Colonic mucosa (tissue), 4 donors: ENCODE results near the gene SPEG. TPM values are rescaled to one million over a fixed set of nuclear protein-coding genes. Genes with fewer than 3 reads are reported as not detected.

Experiments used
- DNase-seq: peaks from one replicate; pipeline ENCODE4 v3.0.0-alpha.2; 2020
- H3K27ac ChIP-seq: fragments of 200-600 bp; one replicate; pipeline ENCODE4 v1.8.0; 2021
- H3K27me3 ChIP-seq: fragments of 200-600 bp; one replicate; pipeline ENCODE4 v1.8.0; 2021
- H3K36me3 ChIP-seq: fragments of 200-600 bp; one replicate; pipeline ENCODE4 v1.8.0; 2021
- H3K4me1 ChIP-seq: fragments of 200-600 bp; one replicate; pipeline ENCODE4 v1.8.0; 2021; ENCODE audit warnings: mild to moderate bottlenecking
- H3K4me3 ChIP-seq: fragments of 200-600 bp; one replicate; pipeline ENCODE4 v1.8.0; 2021
- H3K9ac ChIP-seq, 2 donors: one replicate each; pipeline ENCODE4 v1.7.0; 2013; ENCODE audit warnings: control low read depth in 2 of 2, low read depth in 2 of 2, low read length in 2 of 2
- H3K9me3 ChIP-seq: fragments of 200-600 bp; one replicate; pipeline ENCODE4 v1.8.0; 2021
- CTCF ChIP-seq: fragments of 200-600 bp; IDR thresholded peaks from one replicate; pipeline ENCODE4 v1.8.0; 2022; ENCODE audit warnings: antibody characterized with exemption, mild to moderate bottlenecking
- intact Hi-C: fragments of 100-400 bp; cut with DNase I; formaldehyde crosslinking; loops from one replicate; pipeline ENCODE4 v1.14.1; 2022
- total RNA-seq, 2 donors: library from RNA; stranded (reverse); fragmentation: NEBNext Ultra II Directional in 1 of 2; extraction: Animal tissue kit (Norgen Biotek cat#: 25700) in 1 of 2; gene quantifications; one replicate each; pipeline ENCODE4 v1.2.1, GENCODE V29; 2021
- donor health status: healthy.
- donor health status: DM: no; HTN: no; CAD: no.
- donor health status: DM: no; HTN: no; CAD: no.

The SPEG gene
- total RNA-seq, 2 donors from 2014 or later, result 6.2 to 19.3 TPM

- no peak for DNase-seq
- H3K9me3 ChIP-seq, result no peaks in the 10 kb centered on the region
- peaks cover 15% of the 10 kb centered on the region for H3K27me3 ChIP-seq
- peak within 1 kb of the TSS; percentile 40 for H3K27ac ChIP-seq
- TF ChIP-seq CTCF, result no peak
- peak within 1 kb of the TSS; percentile 24 for H3K4me3 ChIP-seq
- intact Hi-C loops, result no loop called here
- H3K36me3 ChIP-seq, result no peaks in the 10 kb centered on the region
- peak within 1 kb of the TSS in 1 of 2 donors; percentile 34 for H3K9ac ChIP-seq
- no peaks in the 10 kb centered on the region for H3K4me1 ChIP-seq
Measured at GRCh38 chr2:219418155-219419011, 16.3 kb upstream of the SPEG start, which contains the start of gene DES. TSS of gene DES (plus strand) at chr2:219418377. CDS start at chr2:219418463, 86 bp downstream.

GRCh38 chr2:219419012-219419324 lies 15.7 kb upstream of the SPEG start:
- H3K27me3 ChIP-seq, result peaks cover 15% of the 10 kb centered on the region
- no peaks in the 10 kb centered on the region for H3K36me3 ChIP-seq
- no peaks in the 10 kb centered on the region for H3K9me3 ChIP-seq
- DNase-seq, result no peak
- H3K9ac ChIP-seq, result peak overlapping the region in 1 of 2 donors; percentile 34
- H3K4me3 ChIP-seq, result peak overlapping the region; percentile 24
- no peak for TF ChIP-seq CTCF
- no peaks in the 10 kb centered on the region for H3K4me1 ChIP-seq
- intact Hi-C loops, result no loop called here
- peak overlapping the region; percentile 27 for H3K27ac ChIP-seq

- H3K27ac ChIP-seq, result peak overlapping the region; percentile 27
- TF ChIP-seq CTCF, result no peak
- H3K9me3 ChIP-seq, result no peaks in the 10 kb centered on the region
- H3K9ac ChIP-seq, result peak overlapping the region; percentile 34 to 35
- no peak for DNase-seq
- intact Hi-C loops, result no loop called here
- H3K36me3 ChIP-seq, result no peaks in the 10 kb centered on the region
- H3K4me1 ChIP-seq, result no peaks in the 10 kb centered on the region
- H3K27me3 ChIP-seq, result peaks cover 15% of the 10 kb centered on the region
- H3K4me3 ChIP-seq, result peak overlapping the region; percentile 24
Measured at GRCh38 chr2:219419331-219420197, 15.1 kb upstream of the SPEG start.

- H3K27me3 ChIP-seq, result peaks cover 15% of the 10 kb centered on the region
- H3K4me3 ChIP-seq, result peak overlapping the region; percentile 24
- H3K27ac ChIP-seq, result no peak overlapping the region
- H3K9me3 ChIP-seq, result no peaks in the 10 kb centered on the region
- DNase-seq, result no peak
- H3K4me1 ChIP-seq, result no peaks in the 10 kb centered on the region
- no peak for TF ChIP-seq CTCF
- H3K36me3 ChIP-seq, result no peaks in the 10 kb centered on the region
- peak overlapping the region in 1 of 2 donors; percentile 16 for H3K9ac ChIP-seq
- intact Hi-C loops, result no loop called here
Measured at GRCh38 chr2:219420687-219421086, 14.0 kb upstream of the SPEG start.

GRCh38 chr2:219421323-219421722 lies 13.3 kb upstream of the SPEG start:
- no peak for DNase-seq
- Histone ChIP-seq H3K36me3 (no peaks in the 10 kb centered on the region), H3K27ac (no peak overlapping the region), H3K4me3 (peak overlapping the region; percentile 4), H3K9ac (no peak overlapping the region), H3K4me1 (no peaks in the 10 kb centered on the region), H3K27me3 (peaks cover 15% of the 10 kb centered on the region), H3K9me3 (no peaks in the 10 kb centered on the region)
- no peak for TF ChIP-seq CTCF
- intact Hi-C loops, result no loop called here
